Epidermal melanocyte (primary cell): Measurements from ENCODE around the gene GMPPA.

Experiments used
- DNase-seq: peaks from one replicate; pipeline ENCODE4 v3.0.0; 2011; ENCODE audit warnings: low spot score; ENCODE audit not compliant: insufficient read length

GMPPA gene

DNA sequence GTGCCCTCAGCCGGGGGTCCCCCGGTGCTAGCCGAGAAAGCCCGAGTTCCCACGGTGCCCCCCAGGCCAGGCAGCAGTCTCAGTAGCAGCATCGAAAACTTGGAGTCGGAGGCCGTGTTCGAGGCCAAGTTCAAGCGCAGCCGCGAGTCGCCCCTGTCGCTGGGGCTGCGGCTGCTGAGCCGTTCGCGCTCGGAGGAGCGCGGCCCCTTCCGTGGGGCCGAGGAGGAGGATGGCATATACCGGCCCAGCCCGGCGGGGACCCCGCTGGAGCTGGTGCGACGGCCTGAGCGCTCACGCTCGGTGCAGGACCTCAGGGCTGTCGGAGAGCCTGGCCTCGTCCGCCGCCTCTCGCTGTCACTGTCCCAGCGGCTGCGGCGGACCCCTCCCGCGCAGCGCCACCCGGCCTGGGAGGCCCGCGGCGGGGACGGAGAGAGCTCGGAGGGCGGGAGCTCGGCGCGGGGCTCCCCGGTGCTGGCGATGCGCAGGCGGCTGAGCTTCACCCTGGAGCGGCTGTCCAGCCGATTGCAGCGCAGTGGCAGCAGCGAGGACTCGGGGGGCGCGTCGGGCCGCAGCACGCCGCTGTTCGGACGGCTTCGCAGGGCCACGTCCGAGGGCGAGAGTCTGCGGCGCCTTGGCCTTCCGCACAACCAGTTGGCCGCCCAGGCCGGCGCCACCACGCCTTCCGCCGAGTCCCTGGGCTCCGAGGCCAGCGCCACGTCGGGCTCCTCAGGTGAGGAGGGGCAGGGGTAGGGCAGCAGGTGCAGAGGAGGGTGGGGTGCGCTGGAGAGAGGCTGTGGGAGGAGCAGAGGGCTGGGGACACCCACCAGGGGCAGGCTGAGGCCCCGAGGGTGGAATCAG is 14.1 kb upstream of the GMPPA start:
- peak; percentile 30 for DNase-seq

GRCh38 chr2:219485201-219485580 is 13.5 kb upstream of the GMPPA start:
- no peak for DNase-seq

DNA sequence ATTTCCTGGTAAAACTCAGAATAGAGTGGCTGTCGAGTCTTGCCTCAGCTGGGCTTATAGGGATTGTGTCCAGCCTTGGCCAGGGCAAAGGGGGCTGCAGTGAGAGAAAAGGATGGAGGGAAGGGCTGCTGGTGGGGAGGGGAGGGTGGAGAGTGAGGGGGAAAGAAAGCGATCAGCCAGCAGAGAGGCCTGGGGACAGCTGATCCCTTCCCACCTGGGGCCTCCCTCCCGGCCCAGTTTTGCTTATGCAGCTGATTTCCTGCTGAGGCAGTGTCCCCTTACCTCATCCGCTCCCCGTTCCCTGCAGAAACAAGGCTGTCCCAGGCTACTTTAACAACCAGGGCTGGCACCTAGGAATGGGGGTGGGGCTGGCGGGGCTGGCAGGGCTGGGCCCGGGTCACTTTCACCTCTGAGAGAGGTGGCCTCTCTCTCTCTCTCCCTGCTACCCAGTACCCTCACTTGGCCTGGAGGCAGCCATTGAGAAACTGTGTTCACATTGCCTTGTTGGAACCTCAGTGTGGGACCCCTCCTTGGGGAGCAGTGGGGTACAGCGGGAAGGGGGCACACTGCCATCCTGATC is 12.2 kb upstream of the GMPPA start:
- no peak for DNase-seq

DNA sequence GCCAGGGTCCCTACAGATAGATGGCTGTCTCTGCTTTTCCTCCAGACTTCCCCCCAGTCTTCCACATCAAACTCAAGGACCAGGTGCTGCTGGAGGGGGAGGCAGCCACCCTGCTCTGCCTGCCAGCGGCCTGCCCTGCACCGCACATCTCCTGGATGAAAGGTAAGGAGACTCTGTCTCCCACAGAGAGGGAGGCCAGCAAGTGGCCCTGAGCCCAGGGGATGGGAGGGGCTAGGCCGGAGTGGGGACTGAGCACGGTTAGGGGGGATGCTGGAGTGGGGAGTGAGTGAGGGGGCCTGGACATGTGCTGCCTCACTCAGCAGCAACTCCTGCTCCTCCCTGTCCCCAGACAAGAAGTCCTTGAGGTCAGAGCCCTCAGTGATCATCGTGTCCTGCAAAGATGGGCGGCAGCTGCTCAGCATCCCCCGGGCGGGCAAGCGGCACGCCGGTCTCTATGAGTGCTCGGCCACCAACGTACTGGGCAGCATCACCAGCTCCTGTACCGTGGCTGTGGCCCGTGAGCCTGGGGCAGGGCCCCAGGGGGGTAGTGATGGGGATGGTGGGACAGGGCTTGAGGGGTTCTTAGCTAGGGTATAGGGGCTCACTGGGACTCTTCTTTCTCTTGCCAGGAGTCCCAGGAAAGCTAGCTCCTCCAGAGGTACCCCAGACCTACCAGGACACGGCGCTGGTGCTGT is 10.4 kb upstream of the GMPPA start:
- no peak for DNase-seq

DNA sequence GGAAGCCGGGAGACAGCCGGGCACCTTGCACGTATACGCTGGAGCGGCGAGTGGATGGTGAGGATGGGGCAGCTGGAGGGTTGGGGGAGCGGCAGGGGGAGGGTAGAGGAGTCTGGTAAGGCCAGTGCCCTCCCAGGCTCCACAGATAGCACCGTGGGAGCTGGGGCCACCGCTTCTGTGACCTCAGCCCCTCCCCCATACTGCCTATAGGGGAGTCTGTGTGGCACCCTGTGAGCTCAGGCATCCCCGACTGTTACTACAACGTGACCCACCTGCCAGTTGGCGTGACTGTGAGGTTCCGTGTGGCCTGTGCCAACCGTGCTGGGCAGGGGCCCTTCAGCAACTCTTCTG is 9.9 kb upstream of the GMPPA start:
- no peak for DNase-seq

DNA sequence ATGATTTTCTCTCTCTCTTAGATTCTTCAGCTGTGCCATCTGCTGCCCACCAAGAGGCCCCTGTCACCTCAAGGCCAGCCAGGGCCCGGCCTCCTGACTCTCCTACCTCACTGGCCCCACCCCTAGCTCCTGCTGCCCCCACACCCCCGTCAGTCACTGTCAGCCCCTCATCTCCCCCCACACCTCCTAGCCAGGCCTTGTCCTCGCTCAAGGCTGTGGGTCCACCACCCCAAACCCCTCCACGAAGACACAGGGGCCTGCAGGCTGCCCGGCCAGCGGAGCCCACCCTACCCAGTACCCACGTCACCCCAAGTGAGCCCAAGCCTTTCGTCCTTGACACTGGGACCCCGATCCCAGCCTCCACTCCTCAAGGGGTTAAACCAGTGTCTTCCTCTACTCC is 9.4 kb upstream of the GMPPA start:
- DNase-seq, result no peak

- DNase-seq, result no peak
These were observed 8.5 kb upstream of the GMPPA start for GRCh38 chr2:219490186-219490585.

DNA sequence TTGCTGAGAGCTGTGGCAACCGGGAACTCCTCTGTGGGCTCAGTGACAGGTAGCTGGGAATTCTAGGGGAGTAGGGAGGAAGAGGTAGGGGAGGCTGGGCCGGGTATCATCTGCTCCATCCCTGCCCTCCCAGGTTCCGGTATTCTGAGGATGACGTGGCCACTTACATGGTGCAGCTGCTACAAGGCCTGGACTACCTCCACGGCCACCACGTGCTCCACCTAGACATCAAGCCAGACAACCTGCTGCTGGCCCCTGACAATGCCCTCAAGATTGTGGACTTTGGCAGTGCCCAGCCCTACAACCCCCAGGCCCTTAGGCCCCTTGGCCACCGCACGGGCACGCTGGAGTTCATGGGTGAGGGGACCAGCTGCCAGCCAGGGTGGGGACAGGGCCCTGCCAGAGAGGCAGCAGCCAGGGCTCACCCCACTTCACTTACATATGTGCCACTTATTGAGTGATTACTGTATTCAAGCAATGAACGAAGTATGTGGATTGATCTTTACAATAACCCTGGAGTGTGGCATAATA is 8.0 kb upstream of the GMPPA start:
- DNase-seq, result no peak

DNA sequence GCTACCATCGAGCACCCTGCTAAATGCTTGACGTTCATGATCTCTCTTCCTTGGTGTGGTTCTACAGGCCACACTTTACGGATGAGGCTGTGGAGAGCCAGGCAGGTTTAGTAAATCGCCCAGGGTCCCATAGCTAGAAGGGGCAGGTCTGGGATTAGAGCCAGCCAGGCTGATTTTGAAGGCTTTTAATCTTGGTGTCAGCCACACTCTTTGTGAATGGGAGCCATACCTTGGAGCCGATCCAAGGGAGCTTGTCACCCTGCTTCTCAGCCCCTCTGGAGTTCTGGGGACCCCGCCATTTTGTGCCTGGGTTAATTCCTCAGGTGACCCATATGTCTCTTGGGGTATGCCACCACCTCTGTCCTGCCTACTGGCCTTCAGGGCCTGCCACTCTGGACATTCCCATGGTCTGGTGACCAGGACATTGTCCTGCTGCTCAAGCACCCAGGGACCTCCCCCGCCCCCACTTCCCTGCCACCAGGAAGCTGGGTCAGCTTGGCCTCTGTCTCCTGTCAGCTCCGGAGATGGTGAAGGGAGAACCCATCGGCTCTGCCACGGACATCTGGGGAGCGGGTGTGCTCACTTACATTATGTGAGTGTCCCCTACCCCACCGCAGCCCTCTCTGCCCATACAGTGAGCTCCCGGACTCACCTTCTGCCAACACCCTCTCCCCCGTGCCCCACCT is 7.3 kb upstream of the GMPPA start:
- DNase-seq, result no peak

DNA sequence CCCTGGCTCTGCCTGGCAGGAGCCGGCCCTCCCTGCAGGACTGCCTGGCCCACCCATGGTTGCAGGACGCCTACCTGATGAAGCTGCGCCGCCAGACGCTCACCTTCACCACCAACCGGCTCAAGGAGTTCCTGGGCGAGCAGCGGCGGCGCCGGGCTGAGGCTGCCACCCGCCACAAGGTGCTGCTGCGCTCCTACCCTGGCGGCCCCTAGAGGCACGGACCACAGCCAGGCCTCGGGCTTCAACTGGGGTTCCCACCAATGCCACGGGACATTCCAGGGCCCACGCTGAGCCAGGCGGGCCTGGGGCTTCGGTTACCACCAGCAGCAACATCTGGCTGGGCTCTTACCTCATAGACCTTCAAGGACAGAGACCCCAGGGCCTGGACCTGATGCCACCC is 6.1 kb upstream of the GMPPA start:
- DNase-seq, result no peak

GRCh38 chr2:219493086-219493485 is 5.6 kb upstream of the GMPPA start:
- DNase-seq, result no peak

DNA sequence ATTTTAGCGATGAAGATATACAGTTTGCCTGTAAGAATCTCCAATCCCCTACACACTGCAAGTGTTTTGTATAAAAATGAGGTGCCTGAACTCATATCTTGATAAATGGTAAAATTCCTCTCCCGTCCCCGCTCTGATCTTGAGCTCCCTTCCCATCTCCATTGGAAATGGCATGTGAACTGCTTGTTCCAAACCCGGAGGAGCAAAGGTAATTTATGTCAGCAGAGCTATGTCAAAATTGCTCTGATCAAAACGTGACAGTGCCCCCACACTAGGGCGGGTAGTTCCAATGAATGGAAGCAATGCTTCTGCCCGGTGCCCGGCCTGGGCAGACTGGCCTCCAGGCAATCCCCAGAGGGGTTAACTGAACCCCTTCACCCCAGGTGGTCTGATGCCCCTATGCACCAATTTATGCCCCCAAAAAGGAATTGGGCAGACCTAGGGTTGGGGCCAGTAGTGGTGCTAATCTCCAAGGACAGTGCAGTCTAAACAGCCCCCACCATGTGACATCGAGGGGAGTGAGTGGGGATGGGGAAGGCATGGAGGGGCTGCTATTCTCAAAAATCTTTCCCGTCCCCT is 3.6 kb upstream of the GMPPA start:
- DNase-seq, result no peak

GRCh38 chr2:219495531-219496122 is 3.1 kb upstream of the GMPPA start:
- peak; percentile 89 for DNase-seq

DNA sequence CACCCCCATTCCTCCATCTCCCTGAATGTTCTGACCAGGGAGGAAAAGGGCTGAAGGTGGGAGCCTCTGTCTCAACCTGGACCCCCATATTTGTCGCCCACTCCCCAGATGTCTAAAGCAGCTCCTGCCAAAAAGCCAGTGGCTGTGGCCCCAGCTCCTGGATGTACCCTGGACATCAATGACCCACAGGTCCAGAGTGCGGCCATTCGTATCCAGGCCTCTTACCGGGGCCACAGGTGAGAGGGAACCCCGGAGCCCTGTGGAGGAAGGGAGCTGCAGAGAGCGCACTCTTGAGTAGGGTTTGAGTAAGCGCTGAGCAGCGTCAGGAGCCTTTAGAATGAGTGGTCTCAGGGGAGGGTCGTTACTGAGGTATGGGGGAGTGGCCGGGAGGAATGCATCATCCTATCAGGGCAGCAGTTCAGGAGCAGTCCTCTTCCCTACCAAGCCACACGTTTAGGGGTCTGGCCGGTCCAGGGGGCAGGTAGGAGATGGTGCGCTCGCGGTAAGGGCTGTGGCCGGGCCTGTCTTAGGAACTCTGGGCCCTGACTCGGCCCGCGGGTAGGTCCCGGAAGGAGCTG is 2.4 kb upstream of the GMPPA start:
- DNase-seq, result no peak

- no peak for DNase-seq
These were observed 1.7 kb upstream of the GMPPA start for GRCh38 chr2:219496825-219497494.

- peak; percentile 88 for DNase-seq
These were observed 1.0 kb upstream of the GMPPA start for GRCh38 chr2:219497495-219498279.

DNA sequence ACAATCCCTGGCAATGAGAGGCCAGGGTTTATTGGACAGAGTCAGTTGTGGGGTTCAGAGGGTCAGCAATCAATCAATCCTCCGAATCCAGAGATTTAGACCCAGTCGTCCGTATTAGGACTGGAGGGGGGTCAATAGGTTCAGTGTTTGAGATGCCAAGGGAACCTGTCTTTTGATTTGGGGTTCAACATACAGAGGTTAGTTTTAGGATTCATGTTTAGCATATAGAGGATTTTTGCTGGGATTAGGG is 292 bp downstream of the GMPPA start:
- no peak for DNase-seq

- no peak for DNase-seq
These were observed 864 bp downstream of the GMPPA start for GRCh38 chr2:219499555-219499954.

DNA sequence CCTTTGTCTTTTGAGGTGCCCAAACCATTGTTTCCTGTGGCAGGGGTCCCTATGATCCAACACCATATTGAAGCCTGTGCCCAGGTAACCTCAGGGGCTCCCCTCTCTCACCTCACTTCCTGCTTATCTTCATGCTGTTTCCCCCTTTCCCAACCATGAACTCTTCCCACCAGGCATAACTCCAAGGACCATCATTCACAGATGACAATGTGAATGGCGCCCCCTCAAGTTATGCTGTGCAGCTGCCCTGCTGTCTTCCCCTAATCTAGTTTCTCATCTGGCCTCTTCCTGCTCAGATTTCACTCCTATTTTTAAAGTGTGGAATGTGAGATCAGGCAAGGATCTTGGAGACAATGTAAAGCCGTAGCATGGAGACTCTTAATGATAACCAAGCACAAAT is 1.4 kb downstream of the GMPPA start:
- DNase-seq, result no peak

DNA sequence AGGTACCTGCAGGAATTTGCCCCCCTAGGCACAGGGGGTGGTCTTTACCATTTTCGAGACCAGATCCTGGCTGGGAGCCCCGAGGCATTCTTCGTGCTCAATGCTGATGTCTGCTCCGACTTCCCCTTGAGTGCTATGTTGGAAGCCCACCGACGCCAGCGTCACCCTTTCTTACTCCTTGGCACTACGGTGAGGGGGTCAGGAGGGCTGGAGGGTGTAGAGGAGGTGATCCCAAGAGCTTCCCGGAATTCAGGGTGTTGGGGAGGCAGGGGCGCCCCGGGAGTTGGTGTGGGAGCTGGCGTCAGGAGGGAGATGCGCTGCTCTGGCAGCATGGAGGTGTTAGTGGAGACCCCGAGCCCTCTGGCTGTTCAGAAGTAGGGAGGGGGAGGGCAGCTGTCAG is 3.2 kb downstream of the GMPPA start:
- DNase-seq, result no peak
